Measurements from ENCODE around the gene BCLAF3.

DNA sequence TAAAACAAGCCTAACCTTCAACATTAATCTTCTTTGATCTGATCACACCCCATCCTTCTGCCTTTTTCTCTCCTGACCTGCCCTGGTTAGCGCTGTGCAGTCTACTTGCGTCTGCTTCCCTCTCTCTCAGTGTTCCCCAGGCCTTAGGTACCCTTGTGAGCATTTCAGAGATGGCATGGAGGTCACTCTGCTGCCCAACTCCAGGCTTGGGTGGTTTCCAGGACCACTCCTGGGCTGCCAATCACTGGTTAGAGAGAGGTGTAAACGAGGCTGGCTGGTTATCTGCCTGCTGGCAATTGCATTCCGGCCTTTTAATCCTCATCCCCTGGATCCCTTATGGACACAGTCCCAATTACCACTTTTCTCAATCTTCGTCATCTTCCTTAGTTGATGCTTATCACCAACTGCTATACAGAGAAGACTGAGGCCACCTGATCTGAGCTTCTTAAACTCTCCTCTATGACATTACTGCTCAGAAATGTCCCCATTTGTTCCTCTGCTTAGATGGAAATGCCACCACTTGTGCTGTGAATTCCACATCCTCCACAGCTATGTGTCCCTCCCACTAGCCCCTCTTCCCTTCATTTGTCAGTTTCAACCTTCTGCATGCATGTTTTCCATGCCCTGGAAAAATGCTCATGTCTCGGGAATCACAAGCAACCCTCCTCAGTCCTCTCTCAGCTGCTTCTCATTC is 29.0 kb upstream of the BCLAF3 start:
- TF ChIP-seq, protein P1, sequence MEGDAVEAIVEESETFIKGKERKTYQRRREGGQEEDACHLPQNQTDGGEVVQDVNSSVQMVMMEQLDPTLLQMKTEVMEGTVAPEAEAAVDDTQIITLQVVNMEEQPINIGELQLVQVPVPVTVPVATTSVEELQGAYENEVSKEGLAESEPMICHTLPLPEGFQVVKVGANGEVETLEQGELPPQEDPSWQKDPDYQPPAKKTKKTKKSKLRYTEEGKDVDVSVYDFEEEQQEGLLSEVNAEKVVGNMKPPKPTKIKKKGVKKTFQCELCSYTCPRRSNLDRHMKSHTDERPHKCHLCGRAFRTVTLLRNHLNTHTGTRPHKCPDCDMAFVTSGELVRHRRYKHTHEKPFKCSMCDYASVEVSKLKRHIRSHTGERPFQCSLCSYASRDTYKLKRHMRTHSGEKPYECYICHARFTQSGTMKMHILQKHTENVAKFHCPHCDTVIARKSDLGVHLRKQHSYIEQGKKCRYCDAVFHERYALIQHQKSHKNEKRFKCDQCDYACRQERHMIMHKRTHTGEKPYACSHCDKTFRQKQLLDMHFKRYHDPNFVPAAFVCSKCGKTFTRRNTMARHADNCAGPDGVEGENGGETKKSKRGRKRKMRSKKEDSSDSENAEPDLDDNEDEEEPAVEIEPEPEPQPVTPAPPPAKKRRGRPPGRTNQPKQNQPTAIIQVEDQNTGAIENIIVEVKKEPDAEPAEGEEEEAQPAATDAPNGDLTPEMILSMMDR (IDR thresholded peaks at IDR 0.05; ENCODE audit: poor library complexity), result no peak
- no peak for TF ChIP-seq EZH2phosphoT487 (IDR thresholded peaks at IDR 0.05; ENCODE audit: low read depth, severe bottlenecking, unreplicated experiment)
- no peak for TF ChIP-seq EZH2 (IDR thresholded peaks at IDR 0.05; ENCODE audit: borderline replicate concordance)

Data from hepatocyte (in vitro differentiated cells).